UCSD-AML1 (cell line): ENCODE data around the gene COL5A2.

Experiments
- DNase-seq: peaks from one replicate; lab custom pipeline; 2025; ENCODE audit not compliant: unreplicated experiment; lab: John Stamatoyannopoulos, UW

COL5A2 gene

DNA sequence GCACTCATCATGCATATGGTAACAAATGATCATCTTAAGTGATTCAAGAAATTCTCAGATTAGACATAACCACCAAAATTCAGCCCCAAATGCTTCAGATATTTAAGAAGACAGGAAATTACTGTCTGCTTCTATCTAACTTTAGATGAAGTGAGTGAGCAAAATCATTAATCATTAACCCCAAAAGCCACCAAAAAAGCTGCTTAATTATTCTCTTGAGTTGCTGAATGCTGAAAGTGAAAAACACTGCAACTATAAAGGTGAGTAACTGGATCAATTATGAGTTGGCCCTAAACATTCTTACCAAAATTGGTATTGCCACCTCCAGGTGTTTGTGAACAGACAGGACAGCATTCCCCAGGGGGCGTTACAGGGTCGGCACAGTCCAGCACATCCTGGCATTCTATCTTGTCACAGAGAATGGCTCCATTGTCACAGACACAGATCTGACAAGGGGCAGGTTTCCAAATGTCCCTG lies 69.6 kb downstream of the COL5A2 start:
- DNase-seq: no peak

DNA sequence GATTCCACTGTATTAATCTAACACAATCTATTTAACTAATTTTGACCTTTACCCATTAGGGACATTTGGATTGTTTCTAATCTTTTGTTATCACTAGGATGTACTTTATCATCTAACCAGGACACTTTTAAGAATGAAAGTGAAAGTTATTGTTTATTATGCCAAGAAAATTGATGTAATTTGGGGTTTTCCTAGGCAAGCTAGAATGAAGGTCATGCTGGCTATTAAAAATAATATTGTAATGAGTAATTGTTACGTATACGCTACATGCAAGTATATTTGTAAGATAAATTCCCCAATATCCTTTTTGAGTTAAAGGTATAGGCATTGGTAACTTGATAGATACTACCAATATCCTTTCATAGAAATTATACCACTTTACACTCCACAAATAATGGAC lies 74.6 kb downstream of the COL5A2 start:
- no peak for DNase-seq

DNA sequence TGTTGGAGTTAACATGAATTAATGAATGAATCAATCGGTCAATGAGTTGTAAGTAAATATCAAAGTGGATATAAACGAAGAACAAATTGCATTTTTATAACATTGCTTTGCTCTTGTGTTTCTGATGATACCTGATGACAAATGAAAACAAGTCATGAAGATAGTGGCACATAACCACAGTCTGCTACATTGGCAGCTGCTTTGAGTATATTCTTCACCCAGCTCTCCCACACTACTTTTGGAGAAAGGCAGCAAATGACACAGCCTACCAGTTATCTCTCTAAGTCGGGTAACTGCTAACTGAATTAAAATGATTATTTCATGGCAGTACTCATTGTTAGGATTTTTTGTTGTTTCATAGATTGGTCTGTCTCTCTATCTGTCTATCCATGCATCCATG lies 76.8 kb downstream of the COL5A2 start:
- no peak for DNase-seq

DNA sequence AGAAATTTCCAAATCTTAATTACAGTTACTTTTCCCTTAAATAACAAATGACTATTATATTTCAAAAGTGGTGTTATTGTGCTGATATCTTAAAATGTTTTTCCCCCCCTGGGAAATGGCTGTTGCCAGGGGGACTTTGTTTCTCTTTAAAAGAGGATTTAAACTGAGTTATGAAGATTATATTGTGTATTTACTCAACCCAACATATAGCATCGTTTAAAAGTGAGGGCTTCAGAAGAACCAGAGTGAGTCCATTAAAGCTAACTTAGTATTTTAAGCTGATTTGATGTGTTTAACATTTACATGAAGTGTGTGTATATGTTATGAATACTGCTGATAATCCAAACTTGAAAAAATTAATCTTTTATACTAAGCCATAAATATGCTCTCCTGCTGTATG lies 81.6 kb downstream of the COL5A2 start:
- no peak for DNase-seq

DNA sequence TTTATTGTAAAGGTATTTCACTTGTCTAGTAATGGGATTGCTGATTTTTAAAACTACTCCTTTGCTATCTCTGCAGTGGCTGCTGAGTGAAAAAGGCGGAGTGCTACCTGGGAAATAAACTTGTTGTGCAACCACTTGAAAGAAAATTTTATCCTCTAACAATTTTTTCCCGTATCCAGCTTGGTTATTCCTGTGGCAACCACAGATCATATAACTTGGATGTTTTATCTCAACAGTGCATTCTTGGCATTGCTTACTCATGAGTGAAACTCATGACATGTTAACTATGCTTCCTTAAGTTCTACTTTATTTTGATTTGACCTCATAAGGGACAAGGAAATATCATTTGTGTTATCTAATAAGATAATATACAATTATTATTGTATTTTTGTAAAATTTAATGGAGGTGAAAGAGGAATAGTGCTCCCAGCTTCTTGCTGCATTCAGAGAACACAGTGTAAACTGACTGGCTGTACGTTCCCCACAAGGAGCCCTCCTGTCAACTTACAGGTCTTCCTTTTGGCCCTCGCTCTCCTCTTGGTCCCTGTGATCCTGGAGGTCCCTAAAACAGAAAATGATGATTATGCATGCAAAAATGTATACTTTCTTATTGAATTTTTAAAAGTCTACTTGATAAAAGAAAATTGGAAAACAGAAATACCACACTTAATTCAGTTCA lies 82.7 kb downstream of the COL5A2 start:
- no peak for DNase-seq

DNA sequence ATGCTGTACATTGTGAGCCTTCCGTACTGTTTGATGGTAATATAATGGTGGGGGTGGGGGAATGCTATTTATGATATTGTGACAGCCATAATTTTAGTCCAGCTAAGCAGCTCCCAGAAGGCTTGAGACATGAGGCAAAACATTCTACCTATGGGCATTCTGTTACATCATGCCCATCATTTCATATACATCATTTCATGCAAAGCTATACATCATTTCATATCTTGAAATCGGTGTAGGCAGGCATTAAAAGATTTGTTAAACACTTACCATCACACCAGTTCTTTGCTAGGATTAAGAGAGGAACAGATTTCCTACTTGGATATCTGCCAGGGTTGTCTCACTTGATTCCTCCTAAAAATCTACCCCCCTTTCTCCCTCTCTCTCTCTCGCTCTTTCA lies 84.5 kb downstream of the COL5A2 start:
- no peak for DNase-seq

DNA sequence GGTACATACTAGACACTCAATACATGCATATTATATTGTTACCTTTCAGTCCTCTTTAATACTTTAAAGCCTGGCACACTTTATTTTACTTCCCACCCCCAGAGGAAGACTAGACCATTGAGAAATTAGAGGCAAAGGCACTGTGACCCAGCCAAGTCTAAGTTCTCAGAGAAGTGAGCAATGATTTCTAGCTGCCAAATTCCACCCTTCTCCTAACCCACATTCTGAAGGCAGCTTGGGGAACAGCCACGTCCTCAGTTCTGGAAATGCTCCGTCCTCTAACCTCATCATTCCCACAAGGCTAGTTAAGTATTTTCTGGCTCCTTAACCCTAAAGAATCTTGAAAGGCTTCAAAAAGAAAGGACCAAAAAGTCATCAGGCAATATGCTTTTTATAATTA lies 86.6 kb downstream of the COL5A2 start:
- DNase-seq: no peak

DNA sequence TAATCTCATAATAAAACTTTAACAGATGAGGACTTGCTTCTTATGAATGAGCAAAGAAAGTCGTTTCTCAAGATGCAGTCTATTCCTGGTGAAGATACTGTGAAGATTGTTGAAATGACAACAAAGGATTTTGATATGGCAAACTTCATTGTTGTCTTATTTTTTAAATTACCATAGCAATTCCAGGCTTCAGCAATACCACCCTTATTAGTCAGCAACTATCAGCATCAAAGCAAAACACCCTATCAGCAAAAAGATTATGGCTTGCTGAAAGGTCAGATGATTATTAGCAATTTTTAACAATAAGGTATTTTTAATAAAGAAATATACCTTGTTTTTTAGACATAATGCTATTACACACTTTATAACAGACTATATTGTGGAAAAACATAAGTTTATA lies 88.3 kb downstream of the COL5A2 start:
- DNase-seq: no peak

DNA sequence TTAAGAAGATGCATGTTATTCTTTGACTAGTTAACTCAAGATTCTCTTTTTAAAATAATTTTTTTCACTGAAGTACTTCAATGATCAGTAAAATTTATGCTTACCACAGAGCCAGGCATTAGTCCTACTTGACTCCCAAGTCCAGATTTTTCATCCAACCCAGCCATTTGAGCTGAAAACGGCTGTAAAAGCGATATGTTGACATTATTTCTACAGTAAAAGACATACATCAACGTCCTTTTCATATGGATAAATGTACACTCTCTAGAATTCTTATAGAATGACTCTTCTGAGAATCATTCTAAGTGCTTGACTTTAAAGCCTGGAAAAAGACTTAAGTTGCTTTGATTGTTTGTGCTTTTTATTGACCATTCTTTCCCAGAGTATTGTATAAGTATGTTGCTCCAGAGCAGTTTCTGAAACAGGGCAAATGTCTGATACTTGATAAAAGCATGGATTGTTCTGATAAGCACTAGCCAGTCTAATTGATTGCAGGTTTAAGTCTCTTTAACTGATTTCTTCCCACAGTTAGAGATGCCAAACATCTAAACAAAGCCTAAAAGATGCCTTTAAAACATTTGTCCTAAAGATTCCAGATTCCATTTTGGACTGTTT lies 90.9 kb downstream of the COL5A2 start:
- DNase-seq: no peak

DNA sequence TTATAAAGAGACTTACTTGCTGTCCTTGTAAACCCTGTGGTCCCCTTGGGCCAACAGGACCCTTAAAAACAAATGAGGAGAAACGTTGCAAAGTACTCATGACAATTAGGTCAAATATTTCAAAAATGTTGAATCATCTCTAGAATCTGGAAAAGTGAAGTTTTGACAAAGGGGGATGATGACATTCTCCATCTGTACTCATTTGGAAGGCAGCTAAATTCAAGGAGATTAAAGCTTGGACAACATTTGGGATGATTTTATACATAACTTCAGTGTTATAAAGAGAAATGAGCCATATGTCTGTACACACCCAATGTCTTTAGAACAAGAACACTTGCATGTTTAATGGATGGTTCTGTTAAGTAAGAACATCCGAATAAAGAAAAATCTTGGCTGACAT lies 92.9 kb downstream of the COL5A2 start:
- DNase-seq: no peak

DNA sequence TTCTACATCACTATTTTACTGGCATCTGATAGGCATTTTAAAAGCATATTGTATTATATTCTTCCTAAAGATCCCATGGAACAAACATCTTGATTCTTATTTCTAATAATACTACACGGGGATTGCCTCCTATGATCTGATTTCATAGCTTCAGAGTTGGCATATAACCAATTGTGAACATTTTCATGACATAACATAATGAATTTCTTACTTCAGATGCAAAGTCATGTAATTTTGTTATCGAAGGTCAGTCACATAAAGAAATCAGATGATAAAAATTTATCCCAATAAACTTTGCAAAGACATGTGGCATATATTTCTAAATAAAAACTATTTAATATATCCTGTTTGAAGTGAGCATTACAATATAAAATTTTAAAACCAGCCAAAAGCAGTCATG lies 93.3 kb downstream of the COL5A2 start:
- DNase-seq: no peak

DNA sequence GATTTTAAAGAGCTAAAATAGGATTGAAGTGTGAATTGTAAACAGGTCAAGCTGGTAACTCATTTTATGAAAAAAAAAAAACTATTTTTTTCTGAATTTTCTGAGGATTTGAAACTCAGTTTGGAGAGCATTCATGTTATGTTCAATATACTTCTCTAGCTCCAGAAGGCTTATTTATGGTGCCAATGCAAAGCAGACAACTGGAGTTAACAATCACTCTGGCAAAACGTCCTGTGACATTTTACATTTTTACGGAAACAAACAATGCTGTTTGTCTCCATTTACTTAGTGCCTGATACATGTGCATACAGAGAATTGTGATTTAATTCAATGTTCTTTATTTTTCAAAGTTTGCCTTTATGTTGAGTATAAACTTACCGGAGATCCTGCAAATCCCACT lies 96.0 kb downstream of the COL5A2 start:
- no peak for DNase-seq

DNA sequence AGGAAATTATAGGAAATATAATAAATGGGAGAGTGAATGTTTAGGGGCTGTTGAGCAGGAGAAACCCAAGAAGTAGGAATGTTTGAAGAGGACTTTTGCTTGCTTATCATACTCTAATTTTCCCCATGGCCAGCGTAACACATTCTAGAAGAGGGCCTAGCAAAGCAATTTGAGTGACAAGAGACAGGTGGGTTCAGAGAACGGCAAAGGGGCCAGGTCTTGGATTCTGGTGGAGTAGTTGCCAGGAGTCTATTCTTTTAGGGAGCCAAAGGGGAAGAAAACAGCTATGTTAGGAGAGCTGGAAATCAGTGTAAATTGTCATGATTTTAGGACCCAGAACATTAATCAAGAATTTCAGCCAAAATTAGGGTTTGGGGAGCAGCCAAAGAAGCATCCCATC lies 96.5 kb downstream of the COL5A2 start:
- DNase-seq: no peak

DNA sequence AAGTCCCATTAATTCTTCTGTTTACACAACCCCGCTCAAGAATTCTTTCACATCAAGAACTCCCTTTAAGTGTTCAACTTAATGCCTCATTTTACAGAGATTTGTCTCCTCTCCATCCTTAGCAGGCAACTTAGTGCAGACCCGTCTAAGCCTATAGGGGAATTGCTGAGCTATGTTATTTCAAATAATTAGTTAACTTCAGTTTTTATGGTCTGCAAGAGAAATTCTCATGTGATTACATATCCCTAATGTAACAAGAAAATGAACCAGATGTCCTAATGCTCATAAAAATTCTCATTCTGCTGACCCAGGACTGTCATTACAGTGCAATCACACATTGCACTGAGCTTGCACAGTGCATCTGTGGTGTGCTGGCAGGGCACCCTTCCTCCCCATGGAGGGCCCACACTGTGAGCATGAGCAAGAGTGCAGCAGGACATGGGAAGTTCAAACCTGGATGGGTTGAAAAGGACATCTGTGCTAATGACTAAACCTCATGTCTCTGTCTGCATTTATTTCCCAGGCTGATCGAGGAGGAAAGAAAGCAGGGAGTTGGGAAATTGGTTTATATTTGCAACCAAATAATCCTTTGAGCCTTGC lies 97.1 kb downstream of the COL5A2 start:
- DNase-seq: no peak

DNA sequence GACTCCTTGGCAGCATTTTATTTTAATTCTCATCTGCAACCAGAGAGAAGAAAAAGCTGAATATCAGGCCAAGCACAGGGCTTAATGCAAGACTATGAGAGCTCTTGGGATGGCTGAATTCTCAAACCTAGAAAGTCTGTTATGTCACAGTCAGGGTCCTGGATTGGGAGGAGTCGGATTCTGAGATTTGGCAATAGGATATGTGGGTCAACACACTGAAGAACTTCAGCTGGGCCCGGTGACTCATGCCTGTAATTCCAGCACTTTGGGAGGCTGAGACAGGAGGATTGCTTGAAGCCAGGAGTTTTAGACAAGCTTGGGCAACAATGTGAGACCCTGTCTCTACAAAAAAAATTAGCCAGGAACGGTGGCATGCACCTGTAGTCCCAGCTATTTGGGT lies 103.0 kb downstream of the COL5A2 start:
- DNase-seq: no peak

DNA sequence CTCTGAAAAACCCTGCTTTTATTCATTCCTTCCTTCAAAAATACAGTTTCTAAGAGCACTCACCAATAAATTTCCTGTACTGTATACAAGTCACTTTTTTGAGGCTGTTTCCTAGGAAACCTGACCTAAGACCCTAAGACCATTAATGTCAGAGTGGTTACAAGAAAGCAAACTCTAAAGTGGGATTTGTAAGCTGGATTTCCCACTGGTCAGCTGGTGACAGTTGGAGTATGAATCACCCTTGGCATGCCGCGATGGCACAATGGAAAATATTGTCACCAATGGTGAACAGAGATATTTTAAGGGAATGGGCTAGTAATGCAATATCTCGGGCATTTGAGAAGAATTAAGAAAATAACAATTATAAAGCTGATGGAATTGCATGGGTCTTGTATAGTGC lies 103.4 kb downstream of the COL5A2 start:
- DNase-seq: no peak

DNA sequence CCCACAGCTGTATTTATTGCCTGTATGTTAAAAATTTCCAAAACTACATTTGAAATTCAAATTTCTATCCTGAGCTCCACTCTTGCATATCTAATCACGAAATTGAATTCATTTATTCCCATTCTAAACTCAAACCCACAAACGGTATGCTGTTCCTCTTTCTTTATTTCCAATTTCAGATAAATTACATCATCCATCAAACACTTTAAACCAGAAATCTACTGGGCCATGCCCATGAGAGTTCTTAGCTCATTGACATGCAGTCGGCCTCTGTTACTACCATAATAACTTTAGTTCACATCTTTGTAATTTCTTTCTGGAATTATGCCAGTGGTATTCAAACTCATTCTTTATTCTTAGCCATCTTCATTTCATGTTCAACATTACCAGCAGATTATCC lies 105.1 kb downstream of the COL5A2 start:
- no peak for DNase-seq

DNA sequence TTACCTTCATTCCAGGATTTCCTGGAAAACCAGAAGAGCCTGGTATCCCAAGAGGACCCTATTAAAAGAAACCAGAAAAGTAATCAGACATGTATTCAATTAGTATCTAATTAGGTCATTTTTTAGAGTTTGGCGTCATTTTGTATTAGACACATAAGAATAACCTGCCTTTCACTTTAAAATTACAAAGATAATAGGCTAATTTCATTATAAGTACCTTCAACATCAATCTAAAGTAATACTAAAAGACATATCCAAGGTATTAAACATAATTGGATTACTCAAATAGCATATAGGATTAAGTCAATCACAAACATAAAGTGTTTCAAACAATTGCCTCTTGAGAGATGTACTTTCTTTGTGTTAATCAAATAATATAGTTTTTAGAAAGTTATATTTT lies 107.5 kb downstream of the COL5A2 start:
- DNase-seq: no peak

DNA sequence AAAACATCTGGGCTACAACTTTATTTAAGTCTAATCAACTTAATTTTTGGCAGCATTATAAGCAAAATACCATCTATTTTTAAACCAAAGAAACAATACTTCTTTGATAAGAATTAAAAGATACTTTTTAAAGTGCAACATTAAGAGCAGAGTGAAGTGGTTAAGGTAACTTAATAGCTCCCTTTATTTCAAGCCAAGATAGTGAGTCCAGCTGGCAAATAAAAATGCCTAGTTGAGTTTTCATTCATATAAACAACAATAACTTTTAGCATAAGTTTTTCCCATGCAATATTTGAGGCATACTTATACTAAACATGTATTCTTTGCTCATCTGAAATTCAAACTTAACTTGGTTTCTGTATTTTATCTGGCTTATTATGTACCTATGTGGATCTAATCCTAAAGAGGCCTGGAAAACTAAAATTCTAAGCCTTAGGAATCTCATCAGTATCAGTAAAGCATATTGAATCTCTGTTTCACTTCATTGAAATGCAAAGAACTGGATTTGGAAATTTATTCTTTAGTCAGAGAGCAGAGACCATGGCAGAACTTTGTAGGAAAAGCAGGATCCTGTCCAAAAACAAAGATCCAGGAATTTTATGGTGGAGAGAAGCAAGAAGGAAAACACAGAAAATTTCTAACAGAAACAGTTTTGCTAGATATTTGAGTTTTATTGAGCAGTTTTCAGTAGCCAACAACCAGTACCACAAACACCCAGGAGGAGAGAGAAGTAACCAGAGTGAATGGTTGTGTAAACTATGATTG lies 109.5 kb downstream of the COL5A2 start:
- no peak for DNase-seq

DNA sequence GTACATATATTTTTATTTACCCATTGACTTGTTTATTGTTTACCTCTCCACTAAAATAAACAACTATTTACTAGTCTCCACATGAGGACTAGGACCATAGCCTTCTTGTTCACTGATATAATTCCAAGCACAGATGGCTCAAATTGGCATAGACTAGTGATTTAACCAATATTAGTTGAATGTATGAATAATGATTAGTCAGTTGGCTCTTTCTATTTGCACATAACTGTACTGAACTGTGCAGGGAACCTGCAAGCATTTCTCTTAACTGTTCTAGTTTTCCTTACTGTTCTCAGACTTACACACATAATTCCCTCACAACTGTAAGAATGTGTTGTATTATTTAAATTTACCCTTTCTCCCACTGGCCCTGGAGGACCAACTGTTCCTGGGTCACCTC lies 113.5 kb downstream of the COL5A2 start:
- DNase-seq: no peak

DNA sequence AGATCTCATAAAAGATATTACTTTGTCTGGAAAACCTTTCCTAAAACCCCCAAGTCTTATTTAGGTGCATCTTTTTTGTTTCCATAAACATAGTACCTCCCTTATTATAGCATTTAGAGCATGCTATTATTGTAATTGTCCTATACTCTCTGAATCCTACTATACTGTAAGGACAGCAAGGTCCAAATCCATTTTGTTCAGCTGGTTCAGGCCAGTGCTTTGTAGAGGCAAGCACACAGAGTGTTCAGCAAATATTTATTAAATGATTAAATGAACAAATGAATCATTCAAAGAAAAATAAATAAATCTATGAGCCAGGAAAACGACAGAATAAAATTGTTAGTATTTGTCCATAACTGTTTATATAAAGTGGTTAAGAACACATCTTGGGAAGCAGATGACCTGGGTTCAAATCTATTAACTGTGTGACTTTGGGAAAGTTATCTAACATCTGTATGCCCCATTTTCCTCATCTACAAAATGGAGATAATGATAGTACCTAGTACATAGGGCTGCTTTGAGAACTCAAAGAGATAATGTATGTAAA lies 119.4 kb downstream of the COL5A2 start:
- DNase-seq: no peak

DNA sequence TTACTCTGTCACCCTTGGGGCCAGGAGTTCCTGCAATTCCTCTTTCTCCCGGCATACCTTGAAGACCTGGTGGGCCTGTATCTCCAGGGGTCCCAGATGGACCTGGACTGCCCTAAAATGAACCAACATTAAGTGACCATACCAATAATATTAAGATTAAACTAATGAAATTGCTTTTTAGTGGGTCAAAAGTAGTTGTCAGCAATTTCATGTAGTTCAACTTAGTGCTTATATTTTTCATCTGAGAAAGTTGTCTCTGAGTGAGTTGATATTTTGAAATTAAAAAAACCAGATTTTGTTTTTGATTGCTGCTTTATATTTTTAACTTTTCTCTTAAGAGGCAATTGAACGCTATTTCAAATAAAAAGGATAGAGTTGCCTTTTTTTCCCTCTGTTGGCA lies 122.2 kb downstream of the COL5A2 start:
- no peak for DNase-seq
